ENCODE measurements around the gene PIP5K1C.

The PIP5K1C gene

GRCh38 chr19:3722443-3723109 lies 22.3 kb upstream of the PIP5K1C start:
- DNase-seq (ENCODE audit: extremely low read depth in 1 of 2, low read depth in 1 of 2), result no peak

DNA sequence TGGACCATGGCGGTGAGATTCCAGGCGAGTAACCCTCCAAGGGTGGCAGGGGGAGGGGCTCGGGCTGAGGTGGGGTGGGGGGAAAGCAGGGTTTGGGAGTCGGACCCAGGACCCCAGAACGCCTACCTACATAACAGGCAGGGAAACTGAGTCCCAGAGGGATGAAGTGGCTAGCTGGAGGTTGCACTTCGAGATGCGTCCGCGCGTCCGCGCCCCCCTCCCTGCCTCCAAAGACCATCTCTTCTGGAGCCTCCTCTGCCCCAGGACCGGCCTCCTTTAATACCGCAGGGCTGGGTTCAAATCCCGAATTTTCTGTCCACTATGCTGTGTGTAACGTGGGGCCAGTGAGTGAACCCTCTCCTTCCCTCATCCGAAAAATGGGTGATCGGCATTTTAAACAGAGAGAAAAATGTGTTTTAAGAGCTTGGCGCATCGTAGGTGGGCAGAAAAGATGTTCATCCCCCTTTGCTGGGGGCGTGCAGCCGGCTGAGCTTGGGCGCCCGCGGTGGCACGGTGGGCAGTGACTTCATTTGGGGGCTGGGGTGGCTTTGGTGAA lies 21.7 kb upstream of the PIP5K1C start:
- no peak for DNase-seq (ENCODE audit: extremely low read depth in 1 of 2, low read depth in 1 of 2)

DNA sequence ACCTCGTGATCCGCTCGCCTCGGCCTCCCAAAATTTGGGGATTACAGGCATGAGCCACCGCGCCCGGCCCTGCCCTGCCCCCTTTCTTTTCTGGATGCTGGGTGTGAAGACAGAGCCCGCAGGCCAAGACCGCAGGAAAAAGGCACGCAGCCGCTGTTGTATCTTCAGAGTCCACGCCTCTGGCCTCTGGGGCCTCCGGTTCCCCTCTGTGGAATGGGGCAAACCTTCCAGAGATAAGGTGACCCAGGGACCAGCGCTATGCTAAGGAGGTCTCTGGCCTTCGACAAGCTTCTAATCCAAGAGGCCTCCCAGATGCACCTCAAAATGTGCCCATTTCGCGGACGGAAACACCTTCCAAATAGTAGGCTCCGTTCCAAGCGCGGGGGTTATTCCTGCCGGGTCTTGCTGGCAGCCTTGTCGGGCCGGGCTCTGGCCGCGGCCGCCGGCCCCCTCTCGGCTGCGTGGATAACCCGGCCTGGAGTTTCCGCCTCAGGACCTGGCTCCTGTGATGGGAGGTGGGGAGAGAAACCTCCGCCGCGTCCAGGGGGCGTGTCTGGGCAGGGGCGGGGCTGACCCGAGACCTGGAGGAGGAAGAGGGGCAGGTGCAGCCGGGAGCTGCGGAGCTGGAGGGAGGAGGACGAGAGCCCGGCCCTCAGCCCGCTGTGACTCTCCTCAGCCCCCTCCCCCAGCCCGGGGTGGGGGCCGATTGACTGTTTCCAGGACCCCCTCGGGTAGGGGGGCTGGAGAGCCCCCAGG lies 21.0 kb upstream of the PIP5K1C start:
- peak; percentile 51 to 75 for DNase-seq (ENCODE audit: extremely low read depth in 1 of 2, low read depth in 1 of 2)

- DNase-seq (ENCODE audit: extremely low read depth in 1 of 2, low read depth in 1 of 2), result no peak
Measured at GRCh38 chr19:3720349-3720917, 20.2 kb upstream of the PIP5K1C start.

- no peak for DNase-seq (ENCODE audit: extremely low read depth in 1 of 2, low read depth in 1 of 2)
Measured at GRCh38 chr19:3719868-3720267, 19.6 kb upstream of the PIP5K1C start.

DNA sequence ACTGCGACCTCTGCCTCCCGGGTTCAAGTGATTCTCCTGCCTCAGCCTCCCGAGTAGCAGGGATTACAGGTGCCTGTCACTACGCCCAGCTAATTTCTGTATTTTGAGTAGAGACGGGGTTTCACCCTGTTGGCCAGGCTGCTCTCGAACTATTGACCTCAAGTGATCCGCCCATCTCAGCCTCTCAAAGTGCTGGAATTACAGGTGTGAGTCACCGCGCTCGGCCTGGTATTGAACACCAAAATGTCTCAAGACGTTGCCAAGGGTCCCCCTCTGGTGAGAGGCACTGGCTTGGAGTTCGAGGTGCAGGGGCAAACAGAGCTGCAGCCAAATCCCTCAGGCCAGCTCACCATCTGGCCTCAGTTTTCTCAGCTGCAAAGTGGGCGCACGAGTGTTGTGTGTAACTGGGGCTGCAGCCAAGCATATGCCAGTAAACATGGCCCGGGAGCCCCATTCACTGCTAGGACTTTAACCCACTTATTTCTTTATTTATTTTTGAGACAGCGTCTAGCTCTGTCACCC lies 15.9 kb upstream of the PIP5K1C start:
- DNase-seq (ENCODE audit: extremely low read depth in 1 of 2, low read depth in 1 of 2), result no peak

DNA sequence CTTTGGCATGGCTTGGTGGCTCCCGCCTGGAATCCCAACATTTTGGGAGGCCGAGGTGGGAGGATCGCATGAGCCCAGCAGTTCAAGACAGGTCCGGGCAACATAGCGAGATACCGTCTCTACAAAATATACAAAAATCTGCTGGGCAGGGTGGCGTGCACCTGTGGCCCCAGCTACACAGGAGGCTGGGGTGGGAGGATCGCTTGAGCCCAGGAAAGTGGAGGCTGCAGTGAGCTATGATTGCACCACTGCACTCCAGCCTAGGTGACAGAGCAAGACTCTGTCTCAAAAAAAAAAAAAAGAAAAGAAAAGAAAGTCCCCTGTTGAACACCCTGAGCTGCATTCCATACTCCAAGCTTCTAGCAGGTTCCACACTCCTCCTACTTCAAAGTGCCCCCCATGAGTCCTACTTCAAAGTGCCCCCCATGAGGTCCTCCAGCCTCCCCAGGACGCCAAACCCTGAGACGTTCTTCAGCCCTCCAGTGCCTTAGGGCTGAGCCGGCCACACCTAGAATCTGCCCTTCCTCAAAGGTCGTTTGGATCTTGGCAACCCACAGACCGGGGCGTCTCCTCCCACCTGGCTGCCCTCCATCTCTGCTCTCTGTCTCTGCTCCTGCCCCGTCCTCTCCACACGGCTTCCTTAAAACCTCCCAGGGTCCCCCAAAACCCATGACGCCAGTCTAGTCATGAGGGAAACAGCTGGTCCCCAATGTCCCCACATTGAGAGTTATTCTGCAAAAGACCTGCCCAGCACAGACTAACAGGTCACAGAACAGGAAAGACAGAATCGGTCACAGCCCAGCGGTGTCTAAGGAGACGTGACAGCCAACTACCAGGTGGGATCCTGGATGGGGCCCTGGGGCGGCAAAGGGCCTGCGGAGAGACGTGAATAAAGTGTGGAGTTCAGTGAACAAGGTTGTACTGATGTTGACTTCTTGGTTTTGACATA lies 12.7 kb upstream of the PIP5K1C start:
- no peak for DNase-seq (ENCODE audit: extremely low read depth in 1 of 2, low read depth in 1 of 2)

DNA sequence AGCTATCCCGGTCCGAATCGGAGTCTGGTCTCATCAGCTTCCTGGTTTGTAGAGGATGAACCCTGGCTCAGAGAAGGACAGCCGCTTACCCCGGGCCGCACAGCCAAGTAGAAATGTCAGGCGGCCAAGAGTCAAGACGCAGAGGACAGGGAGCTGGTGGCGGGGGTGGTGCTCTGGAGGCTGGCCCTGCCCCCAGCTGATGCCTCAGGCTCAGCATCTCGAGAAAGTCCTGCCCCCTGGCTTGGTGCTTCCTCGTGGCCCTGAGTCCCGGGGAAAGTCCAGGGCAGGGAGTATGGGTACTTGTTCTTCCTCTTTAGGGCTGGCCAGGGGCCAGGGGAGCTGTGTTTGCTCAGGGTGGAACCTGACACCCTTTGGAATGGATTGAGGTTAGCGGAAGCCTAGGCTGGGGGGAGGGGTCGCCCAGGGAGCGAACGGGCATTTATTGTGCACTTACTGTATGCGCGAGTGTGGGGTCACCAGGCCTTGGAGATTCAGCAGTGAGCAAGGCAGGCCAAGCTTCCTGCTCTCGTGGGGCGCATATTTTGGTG lies 10.1 kb upstream of the PIP5K1C start:
- no peak for DNase-seq (ENCODE audit: extremely low read depth in 1 of 2, low read depth in 1 of 2)

GRCh38 chr19:3708207-3708931 lies 8.1 kb upstream of the PIP5K1C start, which contains the start of gene TJP3:
TSS of gene TJP3 (plus strand) at chr19:3708384. CDS start at chr19:3728433, 20,049 bp downstream.
- no peak for DNase-seq (ENCODE audit: extremely low read depth in 1 of 2, low read depth in 1 of 2)

DNA sequence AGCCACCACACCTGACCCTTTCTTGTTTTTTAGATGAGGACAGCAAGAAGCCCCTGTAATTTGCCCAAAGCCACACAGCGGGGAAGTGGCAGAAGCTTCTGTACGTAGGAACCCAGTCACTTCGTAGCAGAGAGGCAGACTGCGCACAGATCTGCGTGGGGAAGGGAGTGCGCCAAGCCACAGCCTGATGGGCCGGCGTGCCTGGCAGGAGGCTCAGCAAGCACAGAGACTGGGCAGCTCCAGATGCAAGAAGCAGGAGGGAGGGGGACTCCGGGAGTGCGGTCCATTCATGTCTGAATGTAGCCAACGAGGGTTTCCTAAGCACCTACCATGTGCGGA lies 7.6 kb upstream of the PIP5K1C start:
- DNase-seq (ENCODE audit: extremely low read depth in 1 of 2, low read depth in 1 of 2), result no peak

DNA sequence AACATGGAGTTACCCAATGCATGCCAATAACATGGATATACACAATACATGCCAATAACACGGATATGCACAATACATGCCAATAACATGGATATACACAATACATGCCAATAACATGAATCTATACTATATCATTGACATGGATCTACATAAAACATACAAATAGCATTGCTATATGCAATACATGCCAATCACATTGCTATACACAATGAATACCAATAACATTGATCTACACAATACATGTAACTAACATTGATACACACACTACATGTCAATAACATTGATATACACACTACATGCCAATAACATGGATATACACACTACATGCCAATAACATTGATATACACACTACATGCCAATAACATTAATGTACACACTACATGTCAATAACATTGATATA lies 932 bp upstream of the PIP5K1C start:
- DNase-seq (ENCODE audit: extremely low read depth in 1 of 2, low read depth in 1 of 2), result no peak

DNA sequence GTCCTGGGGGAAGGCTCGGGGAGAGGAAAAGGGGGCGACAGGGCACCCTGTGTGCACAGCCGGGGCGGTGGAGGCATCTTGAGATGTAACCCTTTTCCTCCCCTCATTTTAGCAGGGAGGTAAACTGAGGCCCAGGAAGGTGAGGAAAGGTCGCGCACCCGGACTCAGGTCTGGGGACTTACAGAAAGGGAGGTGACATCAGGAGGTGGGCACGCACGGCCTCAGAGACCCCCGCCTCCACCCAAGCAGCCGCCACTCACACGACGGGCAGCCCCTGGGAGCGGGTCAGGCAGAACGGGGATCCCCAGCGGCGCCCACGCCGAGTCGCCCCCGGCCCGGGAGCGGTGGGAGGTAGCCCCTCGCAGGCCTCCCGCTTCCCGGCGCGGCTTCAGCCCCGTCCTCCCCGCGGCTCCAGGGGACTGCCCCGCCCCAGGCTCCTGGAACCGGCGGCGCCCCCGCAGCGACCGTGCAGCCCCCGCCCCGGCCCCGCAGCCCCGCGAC lies 477 bp downstream of the PIP5K1C start:
- no peak for DNase-seq (ENCODE audit: extremely low read depth in 1 of 2, low read depth in 1 of 2)

DNA sequence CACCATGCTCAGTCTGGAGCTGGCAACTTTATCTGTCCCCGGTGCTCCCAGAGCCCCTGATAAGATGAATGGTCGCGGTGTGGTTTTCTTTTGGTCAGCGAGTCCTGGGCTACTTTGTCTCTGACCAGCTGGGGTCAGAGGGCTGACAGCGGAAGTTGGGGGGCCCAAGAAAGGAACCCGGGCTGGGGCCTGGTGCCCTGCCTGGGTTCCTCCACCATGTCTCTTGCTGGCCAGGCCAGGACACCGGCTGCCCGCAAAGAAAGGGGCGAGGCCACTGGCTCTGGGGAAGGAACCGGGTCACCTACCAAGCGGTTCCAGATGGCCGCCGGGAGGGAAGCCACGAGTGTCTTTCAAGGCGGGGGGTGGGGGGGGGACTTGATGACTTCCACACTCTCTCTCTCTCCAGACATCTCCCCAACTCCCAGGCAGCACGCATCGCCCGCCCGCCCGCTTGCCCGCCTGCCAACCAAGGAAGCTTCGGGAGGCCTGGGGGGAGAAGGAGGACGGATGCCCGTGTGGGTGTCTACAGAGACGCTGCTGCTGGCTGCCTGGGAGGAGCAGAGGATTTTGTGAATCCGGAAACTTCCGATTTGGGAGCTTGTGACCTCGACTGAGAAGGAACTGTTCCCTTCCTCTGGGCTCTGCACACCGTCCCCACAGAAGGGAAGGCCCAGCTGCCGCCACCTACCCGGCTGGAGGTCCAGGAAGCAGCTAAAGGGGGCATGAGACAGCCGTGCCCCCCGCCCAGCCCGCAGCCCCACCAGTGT lies 1.1 kb downstream of the PIP5K1C start:
- no peak for DNase-seq (ENCODE audit: extremely low read depth in 1 of 2, low read depth in 1 of 2)

DNA sequence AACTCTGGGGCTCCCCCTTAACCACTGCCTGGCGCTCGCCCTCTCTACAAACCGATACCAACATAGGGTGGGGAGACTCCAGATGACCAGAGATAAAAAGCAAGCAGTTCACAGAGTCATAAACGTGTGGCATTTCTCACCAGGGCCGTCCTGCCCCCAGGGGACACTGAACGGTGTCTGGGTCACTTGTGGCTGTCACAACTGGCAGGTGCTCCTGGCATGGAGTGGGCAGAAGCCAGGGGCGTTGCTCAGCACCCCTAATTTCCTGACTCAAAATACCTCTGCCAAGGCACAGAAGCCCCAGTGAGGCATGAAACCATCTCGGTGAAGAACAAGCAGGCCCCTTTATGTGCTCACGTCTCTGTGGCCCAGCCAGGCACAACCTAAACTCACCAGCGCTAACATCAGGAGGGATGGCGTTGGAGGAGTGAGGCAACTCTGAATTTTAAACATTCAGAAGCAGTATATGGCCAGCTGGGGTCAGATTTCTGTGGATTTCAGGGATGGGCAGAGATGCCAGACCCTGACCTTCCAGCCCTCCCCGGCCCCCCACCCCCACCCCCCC lies 1.8 kb downstream of the PIP5K1C start:
- DNase-seq (ENCODE audit: extremely low read depth in 1 of 2, low read depth in 1 of 2), result no peak

- DNase-seq (ENCODE audit: extremely low read depth in 1 of 2, low read depth in 1 of 2), result no peak
Measured at GRCh38 chr19:3697671-3698385, 2.4 kb downstream of the PIP5K1C start.

DNA sequence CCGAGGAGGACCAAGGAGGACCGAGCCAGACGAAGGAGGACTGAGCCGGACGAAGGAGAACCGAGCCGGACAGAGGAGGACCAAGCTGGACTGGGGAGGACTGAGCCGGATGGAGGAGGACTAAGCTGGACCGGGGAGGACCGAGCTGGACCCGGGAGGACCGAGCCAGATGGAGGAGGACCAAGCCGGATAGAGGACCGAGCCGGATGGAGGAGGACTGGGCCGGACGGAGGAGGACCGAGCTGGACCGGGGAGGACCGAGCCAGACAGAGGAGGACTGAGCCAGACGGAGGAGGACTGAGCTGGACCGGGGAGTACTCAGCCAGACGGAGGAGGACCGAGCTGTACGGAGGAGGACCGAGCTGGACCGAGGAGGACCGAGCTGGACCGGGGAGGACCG lies 3.2 kb downstream of the PIP5K1C start:
- no peak for DNase-seq (ENCODE audit: extremely low read depth in 1 of 2, low read depth in 1 of 2)

DNA sequence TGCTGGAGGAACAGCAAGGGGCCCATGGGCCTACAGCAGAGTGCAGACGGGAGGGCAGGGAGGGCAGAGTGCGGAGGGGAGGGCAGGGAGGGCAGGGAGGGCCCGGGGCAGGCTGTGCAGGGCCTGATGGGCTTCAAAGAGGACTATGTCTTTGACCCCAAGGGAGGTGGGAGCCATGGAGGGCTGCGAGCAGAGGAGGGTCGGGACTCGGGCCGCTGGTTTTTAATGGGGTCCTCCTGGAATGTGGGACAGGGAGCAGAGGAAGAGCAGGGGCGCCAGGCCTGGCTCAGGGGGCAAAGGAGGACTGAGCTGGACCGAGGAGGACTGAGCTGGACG lies 3.6 kb downstream of the PIP5K1C start:
- DNase-seq (ENCODE audit: extremely low read depth in 1 of 2, low read depth in 1 of 2), result no peak

All from activated CD8-positive, alpha-beta memory T cell treated with anti-CD3 and anti-CD28 coated beads for 1 hour (primary cell).